ENCODE data around the gene ADAMTSL1. TPM values are rescaled to one million over a fixed set of nuclear protein-coding genes. Genes with fewer than 3 reads are reported as not detected.

Gene ADAMTSL1
- total and polyA plus RNA-seq, 2 of the 8 experiments (the other 6 are each of a cell fraction or from before 2014, with no cell fraction given): 0.84 to 1.1 TPM

DNA sequence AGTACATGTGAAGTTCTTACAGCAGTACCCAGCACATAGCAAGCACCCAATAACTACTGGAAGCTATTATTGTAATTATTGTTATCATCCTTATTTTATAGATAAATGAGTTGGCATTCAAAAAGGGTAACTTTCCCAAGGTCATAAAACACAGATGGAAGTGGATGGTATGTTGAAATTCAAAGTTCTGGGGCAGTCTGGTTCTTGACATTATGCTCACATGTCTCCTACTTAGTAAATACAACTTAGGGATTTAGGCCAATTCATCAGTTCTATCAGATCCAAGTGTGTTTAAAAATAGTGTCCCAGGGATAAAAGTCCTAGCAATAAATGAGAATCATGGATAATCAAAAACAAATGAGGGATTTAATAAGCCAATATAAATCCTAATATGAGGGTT lies 265.2 kb downstream of the ADAMTSL1 start (continued):
- TF ChIP-seq CHD7 (IDR thresholded peaks at IDR 0.05; ENCODE audit: insufficient replicate concordance, low read length) (no peak), YY1 (IDR thresholded peaks at IDR 0.05; ENCODE audit: low read depth, low read length) (no peak), CBX8 (IDR thresholded peaks at IDR 0.05; ENCODE audit: borderline replicate concordance, low read depth, low read length) (no peak), NRF1 (IDR thresholded peaks at IDR 0.05; ENCODE audit: low read depth, low read length) (no peak), HDAC6 (IDR thresholded peaks at IDR 0.05; ENCODE audit: low read depth, low read length) (no peak), RXRA (IDR thresholded peaks at IDR 0.05; ENCODE audit: insufficient read depth, low read depth, low read length) (no peak), BACH1 (IDR thresholded peaks at IDR 0.05; ENCODE audit: low read length) (no peak), HDAC2 (IDR thresholded peaks at IDR 0.05; ENCODE audit: borderline replicate concordance in 1 of 2, low read depth in 2 of 2, low read length in 2 of 2) (no peak), CHD2 (IDR thresholded peaks at IDR 0.05; ENCODE audit: low read length) (no peak), CBX5 (IDR thresholded peaks at IDR 0.05; ENCODE audit: low read depth, low read length) (no peak), CREB1 (IDR thresholded peaks at IDR 0.05) (no peak)
- TF ChIP-seq, protein P1, sequence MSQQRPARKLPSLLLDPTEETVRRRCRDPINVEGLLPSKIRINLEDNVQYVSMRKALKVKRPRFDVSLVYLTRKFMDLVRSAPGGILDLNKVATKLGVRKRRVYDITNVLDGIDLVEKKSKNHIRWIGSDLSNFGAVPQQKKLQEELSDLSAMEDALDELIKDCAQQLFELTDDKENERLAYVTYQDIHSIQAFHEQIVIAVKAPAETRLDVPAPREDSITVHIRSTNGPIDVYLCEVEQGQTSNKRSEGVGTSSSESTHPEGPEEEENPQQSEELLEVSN (IDR thresholded peaks at IDR 0.05): no peak

Measured in H1 (cell line).